Stimulated activated CD8-positive, alpha-beta memory T cell treated with anti-CD3 and anti-CD28 coated beads, Interleukin-4, amount 100 ng/mL, for 48 hours (primary cell): Measurements from ENCODE around the gene ASCC3.

Experiments used
- DNase-seq: peaks from one replicate; pipeline ENCODE4 v3.0.0-alpha.2; 2020

Gene ASCC3

GRCh38 chr6:100484474-100484873, 396.7 kb downstream of the ASCC3 start:
- DNase-seq: no peak

GRCh38 chr6:100482698-100483097, 398.4 kb downstream of the ASCC3 start:
- DNase-seq: no peak

GRCh38 chr6:100479179-100480035, 401.7 kb downstream of the ASCC3 start:
- no peak for DNase-seq

GRCh38 chr6:100475554-100476320, 405.4 kb downstream of the ASCC3 start:
- DNase-seq: no peak

- no peak for DNase-seq
These were observed 407.9 kb downstream of the ASCC3 start for GRCh38 chr6:100473182-100473581.

GRCh38 chr6:100472674-100473073, 408.5 kb downstream of the ASCC3 start:
- DNase-seq: peak; percentile 48

- no peak for DNase-seq
These were observed 410.6 kb downstream of the ASCC3 start for GRCh38 chr6:100470422-100471120.

- DNase-seq: no peak
These were observed 411.8 kb downstream of the ASCC3 start for GRCh38 chr6:100469101-100469859.

GRCh38 chr6:100468016-100468622, 413.0 kb downstream of the ASCC3 start:
- DNase-seq: no peak

- DNase-seq: no peak
These were observed 413.8 kb downstream of the ASCC3 start for GRCh38 chr6:100467129-100468015.

- DNase-seq: no peak
These were observed 414.6 kb downstream of the ASCC3 start for GRCh38 chr6:100466410-100467128.

GRCh38 chr6:100465701-100466409, 415.3 kb downstream of the ASCC3 start:
- no peak for DNase-seq

- DNase-seq: no peak
These were observed 416.0 kb downstream of the ASCC3 start, which contains the start of gene SIM1 for GRCh38 chr6:100464903-100465700. Gene SIM1 (minus strand): TSS chr6:100464921. CDS start chr6:100463468, 1,453 bp downstream.

GRCh38 chr6:100464162-100464851, 416.8 kb downstream of the ASCC3 start:
- DNase-seq: no peak

- DNase-seq: no peak
These were observed 417.4 kb downstream of the ASCC3 start for GRCh38 chr6:100463630-100464161.

GRCh38 chr6:100462706-100463629, 418.2 kb downstream of the ASCC3 start:
- DNase-seq: no peak
